ACC112 (cell line): ENCODE data around the gene DSP.

ENCODE experiments used
- H2AFZ ChIP-seq: fragments of 200-600 bp; sonication (generic); one replicate; pipeline ENCODE4 v1.6.0; 2017; ENCODE audit warnings: antibody characterized with exemption, low read length; ENCODE audit not compliant: unreplicated experiment
- H3K27ac ChIP-seq: fragments of 200-600 bp; sonication (generic); 2 replicates; pipeline ENCODE4 v1.5.1; 2014; ENCODE audit warnings: low read depth, mild to moderate bottlenecking, antibody characterized with exemption, low read length, moderate library complexity
- H3K27me3 ChIP-seq: fragments of 200-600 bp; sonication (generic); 2 replicates; pipeline ENCODE4 v1.6.1; 2014; ENCODE audit warnings: mild to moderate bottlenecking, antibody characterized with exemption, low read length, moderate library complexity, mixed read lengths; ENCODE audit not compliant: insufficient read depth
- H3K36me3 ChIP-seq: fragments of 200-600 bp; sonication (generic); 2 replicates; pipeline ENCODE4 v1.6.1; 2016; ENCODE audit warnings: mild to moderate bottlenecking, antibody characterized with exemption, low read length, moderate library complexity, mixed read lengths; ENCODE audit not compliant: insufficient read depth
- H3K4me1 ChIP-seq: fragments of 200-600 bp; sonication (generic); one replicate; pipeline ENCODE4 v1.6.1; 2016; ENCODE audit warnings: low read length, mixed read lengths; ENCODE audit not compliant: insufficient read depth, unreplicated experiment, control insufficient read depth
- H3K4me3 ChIP-seq: fragments of 200-600 bp; sonication (generic); 2 replicates; pipeline ENCODE4 v1.5.1; 2014; ENCODE audit warnings: mild to moderate bottlenecking, low read depth, low read length
- H3K79me2 ChIP-seq: fragments of 200-600 bp; sonication (generic); one replicate; pipeline ENCODE4 v1.6.0; 2016; ENCODE audit warnings: low read length; ENCODE audit not compliant: control insufficient read depth, unreplicated experiment, insufficient read depth

DSP gene

DNA sequence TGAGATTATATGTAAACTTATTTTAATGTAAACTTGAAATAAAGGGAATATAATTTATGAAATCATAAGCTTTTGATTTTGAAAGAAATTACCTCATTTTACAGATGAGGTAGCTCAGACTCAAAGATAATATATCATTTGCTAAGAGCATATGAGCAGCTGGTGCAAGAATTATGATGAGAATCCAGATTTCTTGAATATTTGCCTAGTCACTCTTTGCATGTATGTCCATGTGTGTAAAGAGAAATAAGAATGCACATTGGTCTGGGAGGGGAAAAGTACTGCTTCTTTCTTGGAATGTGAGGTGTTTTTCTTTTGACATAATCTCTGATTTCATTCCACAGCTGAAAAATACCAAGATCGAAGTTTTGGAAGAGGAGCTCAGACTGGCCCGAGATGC is 37.5 kb downstream of the DSP start:
- no peaks in the 10 kb centered on the region for H3K4me1 ChIP-seq
- H3K36me3 ChIP-seq = peaks cover 53% of the 10 kb centered on the region
- no peak overlapping the region for H3K27ac ChIP-seq

GRCh38 chr6:7579851-7580250 is 38.4 kb downstream of the DSP start:
- Histone ChIP-seq H3K36me3 (peaks cover 59% of the 10 kb centered on the region), H3K4me1 (no peaks in the 10 kb centered on the region), H3K79me2 (no peaks in the 10 kb centered on the region), H3K27ac (no peak overlapping the region), H3K27me3 (no peaks in the 10 kb centered on the region), H3K4me3 (no peak overlapping the region), H2AFZ (no peak overlapping the region)

More for the DNA sequence above, 37.5 kb downstream of the DSP start:
- Histone ChIP-seq H3K4me3 (no peak overlapping the region), H3K79me2 (no peaks in the 10 kb centered on the region), H2AFZ (no peak overlapping the region), H3K27me3 (no peaks in the 10 kb centered on the region)

DNA sequence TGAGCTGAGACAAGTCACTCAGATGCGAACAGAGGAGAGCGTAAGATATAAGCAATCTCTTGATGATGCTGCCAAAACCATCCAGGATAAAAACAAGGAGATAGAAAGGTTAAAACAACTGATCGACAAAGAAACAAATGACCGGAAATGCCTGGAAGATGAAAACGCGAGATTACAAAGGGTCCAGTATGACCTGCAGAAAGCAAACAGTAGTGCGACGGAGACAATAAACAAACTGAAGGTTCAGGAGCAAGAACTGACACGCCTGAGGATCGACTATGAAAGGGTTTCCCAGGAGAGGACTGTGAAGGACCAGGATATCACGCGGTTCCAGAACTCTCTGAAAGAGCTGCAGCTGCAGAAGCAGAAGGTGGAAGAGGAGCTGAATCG is 39.1 kb downstream of the DSP start:
- H2AFZ ChIP-seq = no peak overlapping the region

GRCh38 chr6:7580927-7581618 is 39.6 kb downstream of the DSP start:
- no peak overlapping the region for H2AFZ ChIP-seq
- H3K4me1 ChIP-seq = no peaks in the 10 kb centered on the region
- no peaks in the 10 kb centered on the region for H3K27me3 ChIP-seq
- no peak overlapping the region for H3K27ac ChIP-seq
- no peaks in the 10 kb centered on the region for H3K79me2 ChIP-seq
- no peak overlapping the region for H3K4me3 ChIP-seq
- peaks cover 56% of the 10 kb centered on the region for H3K36me3 ChIP-seq

More for the DNA sequence above, 39.1 kb downstream of the DSP start:
- Histone ChIP-seq H3K27ac (no peak overlapping the region), H3K36me3 (peaks cover 59% of the 10 kb centered on the region), H3K27me3 (no peaks in the 10 kb centered on the region), H3K4me1 (no peaks in the 10 kb centered on the region), H3K4me3 (no peak overlapping the region), H3K79me2 (no peaks in the 10 kb centered on the region)

DNA sequence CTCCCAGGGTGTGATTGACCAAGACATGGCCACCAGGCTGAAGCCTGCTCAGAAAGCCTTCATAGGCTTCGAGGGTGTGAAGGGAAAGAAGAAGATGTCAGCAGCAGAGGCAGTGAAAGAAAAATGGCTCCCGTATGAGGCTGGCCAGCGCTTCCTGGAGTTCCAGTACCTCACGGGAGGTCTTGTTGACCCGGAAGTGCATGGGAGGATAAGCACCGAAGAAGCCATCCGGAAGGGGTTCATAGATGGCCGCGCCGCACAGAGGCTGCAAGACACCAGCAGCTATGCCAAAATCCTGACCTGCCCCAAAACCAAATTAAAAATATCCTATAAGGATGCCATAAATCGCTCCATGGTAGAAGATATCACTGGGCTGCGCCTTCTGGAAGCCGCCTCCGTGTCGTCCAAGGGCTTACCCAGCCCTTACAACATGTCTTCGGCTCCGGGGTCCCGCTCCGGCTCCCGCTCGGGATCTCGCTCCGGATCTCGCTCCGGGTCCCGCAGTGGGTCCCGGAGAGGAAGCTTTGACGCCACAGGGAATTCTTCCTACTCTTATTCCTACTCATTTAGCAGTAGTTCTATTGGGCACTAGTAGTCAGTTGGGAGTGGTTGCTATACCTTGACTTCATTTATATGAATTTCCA is 43.9 kb downstream of the DSP start:
- peaks cover 7% of the 10 kb centered on the region for H3K4me1 ChIP-seq
- H3K79me2 ChIP-seq = peaks cover 4% of the 10 kb centered on the region
- no peak overlapping the region for H3K4me3 ChIP-seq
- no peaks in the 10 kb centered on the region for H3K27me3 ChIP-seq
- H3K36me3 ChIP-seq = peaks cover 38% of the 10 kb centered on the region
- no peak overlapping the region for H3K27ac ChIP-seq
- no peak overlapping the region for H2AFZ ChIP-seq

- H3K79me2 ChIP-seq = peaks cover 25% of the 10 kb centered on the region
- H2AFZ ChIP-seq = no peak overlapping the region
- H3K4me3 ChIP-seq = no peak overlapping the region
- no peaks in the 10 kb centered on the region for H3K27me3 ChIP-seq
- H3K4me1 ChIP-seq = peaks cover 16% of the 10 kb centered on the region
- no peak overlapping the region for H3K27ac ChIP-seq
- H3K36me3 ChIP-seq = peaks cover 28% of the 10 kb centered on the region
These were observed 46.2 kb downstream of the DSP start for GRCh38 chr6:7587631-7588100.

- Histone ChIP-seq H2AFZ (no peak overlapping the region), H3K4me3 (no peak overlapping the region), H3K27ac (no peak overlapping the region)
These were observed 47.0 kb downstream of the DSP start for GRCh38 chr6:7588506-7588905.

GRCh38 chr6:7589221-7589620 is 47.8 kb downstream of the DSP start:
- peaks cover 16% of the 10 kb centered on the region for H3K4me1 ChIP-seq
- peak overlapping the region; percentile 25 for H2AFZ ChIP-seq
- H3K79me2 ChIP-seq = peaks cover 33% of the 10 kb centered on the region
- H3K27ac ChIP-seq = no peak overlapping the region
- peaks cover 14% of the 10 kb centered on the region for H3K36me3 ChIP-seq
- H3K27me3 ChIP-seq = no peaks in the 10 kb centered on the region
- peak overlapping the region; percentile 80 for H3K4me3 ChIP-seq

More at GRCh38 chr6:7588506-7588905, 47.0 kb downstream of the DSP start:
- Histone ChIP-seq H3K36me3 (peaks cover 19% of the 10 kb centered on the region), H3K4me1 (peaks cover 16% of the 10 kb centered on the region), H3K27me3 (no peaks in the 10 kb centered on the region), H3K79me2 (peaks cover 33% of the 10 kb centered on the region)

DNA sequence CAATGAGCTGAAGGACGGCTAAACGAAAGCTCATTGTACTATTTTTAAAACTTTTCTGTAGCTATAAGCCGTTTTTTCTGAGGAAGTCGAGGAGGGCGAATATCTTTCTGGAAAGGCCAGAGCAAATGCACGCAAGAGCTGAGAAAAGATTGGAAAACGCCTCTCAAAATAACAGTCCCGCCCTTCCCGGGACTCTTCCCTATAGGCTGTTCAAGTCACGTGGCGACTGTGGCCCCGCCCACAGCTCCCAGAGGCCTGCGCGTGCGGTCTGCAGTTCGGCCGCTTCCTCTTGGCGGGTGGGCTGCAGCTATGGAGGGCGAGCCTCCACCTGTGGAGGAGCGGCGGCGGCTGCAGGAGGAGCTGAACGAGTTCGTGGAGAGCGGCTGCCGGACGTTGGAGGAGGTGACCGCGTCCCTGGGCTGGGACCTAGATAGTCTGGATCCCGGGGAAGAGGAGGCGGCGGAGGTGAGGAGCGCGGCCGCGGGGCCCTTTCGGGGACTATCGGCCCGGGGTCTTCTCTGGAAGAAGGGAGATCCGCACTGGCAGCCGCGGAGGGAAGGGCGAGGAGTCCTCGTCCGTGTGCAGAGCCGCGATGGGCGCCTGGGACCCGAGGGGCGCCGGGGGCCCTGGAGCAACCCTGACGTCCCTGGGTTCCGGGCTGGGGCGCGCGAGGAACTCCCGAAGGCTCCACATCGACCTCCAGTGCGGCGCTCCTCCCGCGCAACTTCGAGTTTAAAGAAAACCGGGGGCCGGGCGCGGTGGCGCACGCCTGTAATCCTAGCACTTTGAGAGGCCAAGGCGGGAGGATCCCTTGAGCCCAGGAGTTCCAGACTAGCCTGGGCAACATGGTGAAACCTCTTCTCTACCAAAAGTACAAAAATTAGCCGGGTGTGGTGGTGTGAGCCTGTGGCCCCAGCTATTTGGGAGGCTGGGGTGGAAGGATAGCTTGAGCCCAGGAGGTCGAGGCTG is 48.8 kb downstream of the DSP start, which contains the start of gene SNRNP48:
Gene SNRNP48 (plus strand): TSS at position 250 of the 969 bp plus-strand sequence. CDS start 60 bp downstream, at position 310.
- Histone ChIP-seq H3K4me3 (peak within 1 kb of the TSS; percentile 80), H3K27me3 (no peaks in the 10 kb centered on the region), H3K27ac (peak within 1 kb of the TSS; percentile 35), H3K36me3 (peaks cover 16% of the 10 kb centered on the region), H3K79me2 (peaks cover 33% of the 10 kb centered on the region), H2AFZ (peak within 1 kb of the TSS; percentile 88), H3K4me1 (peaks cover 16% of the 10 kb centered on the region)

GRCh38 chr6:7590918-7591302 is 49.4 kb downstream of the DSP start:
- peaks cover 14% of the 10 kb centered on the region for H3K36me3 ChIP-seq
- no peak overlapping the region for H2AFZ ChIP-seq
- peaks cover 33% of the 10 kb centered on the region for H3K79me2 ChIP-seq
- peak overlapping the region; percentile 80 for H3K4me3 ChIP-seq
- no peak overlapping the region for H3K27ac ChIP-seq
- no peaks in the 10 kb centered on the region for H3K27me3 ChIP-seq
- peaks cover 16% of the 10 kb centered on the region for H3K4me1 ChIP-seq
